MCF 10A (cell line): ENCODE results near the gene MT1B. TPM values are rescaled to one million over a fixed set of nuclear protein-coding genes. Genes with fewer than 3 reads are reported as not detected.

Experiments used
- BruUV-seq: library from RNA; stranded (reverse); fragments of 400-500 nt; replicated peaks from 2 replicates; lab custom pipeline; 2021; lab: Mats Ljungman, UMichigan
- CTCF ChIA-PET: fragments of 300-600 bp; sonication (Branson Sonifier 250); formaldehyde crosslinking; extraction: SDS; loops from one replicate; lab custom pipeline; 2021; ENCODE audit warnings: antibody characterized with exemption, inconsistent platforms; lab: Yijun Ruan, JAX
- POLR2A ChIA-PET: fragments of 300-600, 350-650 bp; sonication (Branson Sonifier 250); formaldehyde crosslinking; extraction: SDS; loops from one replicate; lab custom pipeline; 2020; ENCODE audit warnings: antibody characterized with exemption, inconsistent platforms; lab: Yijun Ruan, JAX
- DNase-seq: peaks from one replicate; pipeline ENCODE4 v3.0.0-alpha.2; 2018; ENCODE audit not compliant: unreplicated experiment
- H3K27ac Mint-ChIP-seq: one replicate; pipeline ENCODE4 v1.8.0; 2022; ENCODE audit warnings: mild to moderate bottlenecking, low read depth, mixed read lengths; ENCODE audit not compliant: unreplicated experiment
- H3K27me3 Mint-ChIP-seq: one replicate; pipeline ENCODE4 v1.8.0; 2022; ENCODE audit warnings: mixed read lengths; ENCODE audit not compliant: insufficient read depth, unreplicated experiment
- H3K36me3 Mint-ChIP-seq: one replicate; pipeline ENCODE4 v1.8.0; 2022; ENCODE audit warnings: mild to moderate bottlenecking, moderate library complexity, mixed read lengths; ENCODE audit not compliant: insufficient read depth, unreplicated experiment
- H3K4me1 Mint-ChIP-seq: one replicate; pipeline ENCODE4 v1.8.0; 2022; ENCODE audit warnings: mixed read lengths; ENCODE audit not compliant: insufficient read depth, unreplicated experiment
- H3K4me3 Mint-ChIP-seq: one replicate; pipeline ENCODE4 v1.8.0; 2022; ENCODE audit warnings: mild to moderate bottlenecking, moderate library complexity, mixed read lengths; ENCODE audit not compliant: unreplicated experiment
- H3K9me3 Mint-ChIP-seq: one replicate; pipeline ENCODE4 v1.8.0; 2022; ENCODE audit warnings: mixed read lengths; ENCODE audit not compliant: unreplicated experiment
- intact Hi-C: fragments of 100-400 bp; cut with micrococcal nuclease; formaldehyde crosslinking; loops from 2 replicates; pipeline ENCODE4 v1.14.1; 2022
- total RNA-seq: library from RNA; stranded (reverse); gene quantifications from 2 replicates; pipeline ENCODE4 v1.2.3, GENCODE V29; 2022
- TF ChIP-seq, protein P1 (sequence below): fragments of 200-600 bp; IDR thresholded peaks from one replicate; pipeline ENCODE4 v1.8.0; 2022; ENCODE audit warnings: antibody characterized with exemption, mild to moderate bottlenecking; ENCODE audit not compliant: unreplicated experiment

MT1B gene
- total RNA-seq, 1 experiment from 2014 or later: not detected

DNA sequence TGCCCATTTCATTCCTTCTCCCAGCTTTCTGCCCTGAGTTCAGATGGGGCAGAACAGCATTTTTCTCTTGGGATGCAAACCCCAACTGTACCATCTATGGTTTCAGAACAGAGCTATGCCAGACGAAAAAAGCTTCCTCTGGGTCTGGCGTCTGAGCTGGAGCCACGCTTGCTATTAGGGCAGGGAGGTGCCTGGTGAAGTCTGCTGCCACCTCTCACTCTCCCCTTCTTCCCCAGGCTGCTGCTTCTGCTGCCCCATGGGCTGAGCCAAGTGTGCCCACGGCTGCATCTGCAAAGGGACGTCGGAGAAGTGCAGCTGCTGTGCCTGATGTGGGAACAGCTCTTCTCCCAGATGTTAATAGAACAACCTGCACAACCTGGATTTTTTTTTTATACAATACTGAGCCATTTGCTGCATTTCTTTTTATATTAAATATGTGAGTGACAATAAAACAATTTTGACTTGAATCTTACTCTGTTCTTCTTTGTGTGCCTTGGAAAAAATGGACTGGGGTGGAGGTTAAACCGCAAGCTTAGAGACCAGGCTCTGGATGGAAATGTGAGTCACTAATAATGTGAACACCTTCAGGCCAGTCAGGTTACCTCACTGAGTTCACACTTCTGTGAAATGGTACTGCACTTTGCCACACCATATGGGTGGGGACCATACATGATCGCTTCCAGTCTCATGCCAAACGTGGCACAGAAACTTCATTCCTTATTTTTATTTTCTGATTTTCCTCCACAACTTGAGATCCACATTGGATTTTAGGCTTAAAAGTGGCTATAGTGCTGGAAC is 14.9 kb upstream of the MT1B start:
- CTCF ChIA-PET: interaction anchor here (1.6 kb wide), 1 partner anchor 32 kb away, joined by 7 read pairs; no protein-coding TSS in a partner anchor
- Mint-ChIP-seq H3K27me3 (no peaks in the 10 kb centered on the region), H3K36me3 (no peaks in the 10 kb centered on the region), H3K27ac (no peak overlapping the region), H3K4me3 (no peak overlapping the region), H3K4me1 (peaks cover 16% of the 10 kb centered on the region), H3K9me3 (no peaks in the 10 kb centered on the region)
- TF ChIP-seq, protein P1, sequence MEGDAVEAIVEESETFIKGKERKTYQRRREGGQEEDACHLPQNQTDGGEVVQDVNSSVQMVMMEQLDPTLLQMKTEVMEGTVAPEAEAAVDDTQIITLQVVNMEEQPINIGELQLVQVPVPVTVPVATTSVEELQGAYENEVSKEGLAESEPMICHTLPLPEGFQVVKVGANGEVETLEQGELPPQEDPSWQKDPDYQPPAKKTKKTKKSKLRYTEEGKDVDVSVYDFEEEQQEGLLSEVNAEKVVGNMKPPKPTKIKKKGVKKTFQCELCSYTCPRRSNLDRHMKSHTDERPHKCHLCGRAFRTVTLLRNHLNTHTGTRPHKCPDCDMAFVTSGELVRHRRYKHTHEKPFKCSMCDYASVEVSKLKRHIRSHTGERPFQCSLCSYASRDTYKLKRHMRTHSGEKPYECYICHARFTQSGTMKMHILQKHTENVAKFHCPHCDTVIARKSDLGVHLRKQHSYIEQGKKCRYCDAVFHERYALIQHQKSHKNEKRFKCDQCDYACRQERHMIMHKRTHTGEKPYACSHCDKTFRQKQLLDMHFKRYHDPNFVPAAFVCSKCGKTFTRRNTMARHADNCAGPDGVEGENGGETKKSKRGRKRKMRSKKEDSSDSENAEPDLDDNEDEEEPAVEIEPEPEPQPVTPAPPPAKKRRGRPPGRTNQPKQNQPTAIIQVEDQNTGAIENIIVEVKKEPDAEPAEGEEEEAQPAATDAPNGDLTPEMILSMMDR: no peak
- intact Hi-C loops: no loop called here
- no TSS peak for BruUV-seq
- POLR2A ChIA-PET: interaction anchor here (0.7 to 2.1 kb wide), 10 partner anchors 8 to 45 kb away, joined by 3 to 11 read pairs (median 4); partner anchors contain the start of genes MT1E and MT1X
- no peak for DNase-seq

DNA sequence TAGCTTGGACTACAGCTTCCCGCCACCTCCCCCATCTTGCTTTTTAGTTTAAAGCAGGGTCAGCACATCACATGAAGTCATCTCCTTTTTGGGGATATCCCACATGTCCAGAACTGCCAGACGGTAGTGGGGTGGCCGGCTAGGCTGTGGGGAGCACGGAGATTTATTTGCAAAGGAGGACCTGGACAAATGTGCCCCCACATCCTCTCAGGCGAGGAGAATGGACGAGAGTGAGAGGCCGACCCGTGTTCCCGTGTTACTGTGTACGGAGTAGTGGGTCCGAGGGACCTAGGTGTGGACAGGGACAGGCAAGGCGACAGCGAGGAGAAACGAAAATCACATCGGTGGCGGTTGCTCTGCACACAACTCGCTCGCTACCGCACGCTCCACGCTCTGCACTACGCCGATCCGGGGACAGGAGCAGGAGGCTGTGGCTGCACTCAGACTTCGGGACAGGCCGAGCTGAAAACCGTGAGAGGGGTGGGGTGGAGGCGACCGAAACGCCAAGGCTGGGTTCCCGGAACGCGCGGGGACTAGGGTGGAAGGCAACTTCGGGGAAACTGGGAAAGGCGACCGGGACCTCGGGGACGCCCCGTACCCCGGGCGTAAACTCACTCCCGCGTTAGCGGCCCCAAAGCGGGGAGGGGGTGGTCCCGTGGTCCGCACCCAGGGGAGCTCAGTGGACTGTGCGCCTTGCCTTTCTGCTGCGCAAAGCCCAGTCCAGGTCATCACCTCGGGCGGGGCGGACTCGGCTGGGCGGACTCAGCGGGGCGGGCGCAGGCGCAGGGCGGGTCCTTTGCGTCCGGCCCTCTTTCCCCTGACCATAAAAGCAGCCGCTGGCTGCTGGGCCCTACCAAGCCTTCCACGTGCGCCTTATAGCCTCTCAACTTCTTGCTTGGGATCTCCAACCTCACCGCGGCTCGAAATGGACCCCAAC is 13.6 kb upstream of the MT1B start, which contains the start of gene MT1A:
MT1A (plus strand) TSS at position 853 of the 937 bp plus-strand sequence; CDS start at position 926, 73 bp downstream.
- no TSS peak for BruUV-seq
- H3K27ac Mint-ChIP-seq: no peak within 1 kb of the TSS
- DNase-seq: no peak
- no peaks in the 10 kb centered on the region for H3K36me3 Mint-ChIP-seq
- POLR2A ChIA-PET: interaction anchor here (0.6 to 2.1 kb wide), 8 partner anchors 9 to 298 kb away, joined by 3 to 11 read pairs (median 4); partner anchors contain the start of genes MT1E and MT2A
- no peaks in the 10 kb centered on the region for H3K27me3 Mint-ChIP-seq
- TF ChIP-seq, protein P1: no peak
- H3K9me3 Mint-ChIP-seq: no peaks in the 10 kb centered on the region
- intact Hi-C loops: no loop called here
- CTCF ChIA-PET: interaction anchor here (0.6 kb wide), 1 partner anchor 324 kb away, joined by 4 read pairs; no protein-coding TSS in a partner anchor
- H3K4me3 Mint-ChIP-seq: no peak within 1 kb of the TSS
- H3K4me1 Mint-ChIP-seq: peaks cover 20% of the 10 kb centered on the region

DNA sequence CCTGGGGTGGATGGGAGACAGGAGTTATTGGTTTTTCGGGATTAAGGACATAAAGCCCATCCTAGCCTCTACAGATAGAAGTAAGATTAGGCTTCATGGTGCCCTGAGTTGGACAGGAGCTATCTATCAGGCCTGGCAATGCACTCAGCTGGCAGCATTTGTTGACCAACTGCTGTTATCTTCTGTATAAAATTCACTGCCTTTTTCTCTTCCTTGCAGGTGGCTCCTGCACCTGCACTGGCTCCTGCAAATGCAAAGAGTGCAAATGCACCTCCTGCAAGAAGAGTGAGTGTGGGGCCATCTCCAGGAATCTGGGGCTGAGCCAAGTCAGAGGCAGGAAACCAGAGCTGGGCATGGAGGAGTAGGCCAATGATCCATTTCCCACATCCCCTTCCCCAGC is 12.6 kb upstream of the MT1B start:
- DNase-seq: no peak
- Mint-ChIP-seq H3K27ac (no peak overlapping the region), H3K4me3 (no peak overlapping the region), H3K9me3 (no peaks in the 10 kb centered on the region), H3K27me3 (no peaks in the 10 kb centered on the region), H3K36me3 (no peaks in the 10 kb centered on the region), H3K4me1 (peaks cover 13% of the 10 kb centered on the region)
- ChIA-PET CTCF (interaction anchor here (2.1 kb wide), 1 partner anchor 63 kb away, joined by 7 read pairs; no protein-coding TSS in a partner anchor), POLR2A (interaction anchor here (1.0 to 2.1 kb wide), 3 partner anchors 11 to 44 kb away, joined by 3 to 6 read pairs (median 4); partner anchors contain the start of genes MT1X and MT2A)
- BruUV-seq: no TSS peak
- intact Hi-C loops: no loop called here
- TF ChIP-seq, protein P1: no peak
